Calu3 (cell line): ENCODE results near the gene MEN1. TPM values are rescaled to one million over a fixed set of nuclear protein-coding genes. Genes with fewer than 3 reads are reported as not detected.

Experiments used
- BruUV-seq: library from RNA; stranded (reverse); fragments of 400-500 nt; replicated peaks from 2 replicates; lab custom pipeline; 2021; lab: Mats Ljungman, UMichigan
- CTCF ChIA-PET: fragments of 300-600 bp; sonication (Branson Sonifier 250); formaldehyde crosslinking; loops from one replicate; lab custom pipeline; 2022; ENCODE audit warnings: antibody characterized with exemption; lab: Charles Lee
- DNase-seq: peaks from one replicate; pipeline ENCODE4 v3.0.0; 2022
- H3K27ac Mint-ChIP-seq: one replicate; pipeline ENCODE4 v1.8.0; 2022; ENCODE audit warnings: mixed read lengths; ENCODE audit not compliant: unreplicated experiment
- H3K27me3 Mint-ChIP-seq: one replicate; pipeline ENCODE4 v1.8.0; 2022; ENCODE audit warnings: mixed read lengths; ENCODE audit not compliant: unreplicated experiment
- H3K36me3 Mint-ChIP-seq: one replicate; pipeline ENCODE4 v1.8.0; 2022; ENCODE audit warnings: mild to moderate bottlenecking, moderate library complexity, mixed read lengths; ENCODE audit not compliant: insufficient read depth, unreplicated experiment
- H3K4me1 Mint-ChIP-seq: one replicate; pipeline ENCODE4 v1.8.0; 2022; ENCODE audit warnings: mild to moderate bottlenecking, low read depth, mixed read lengths; ENCODE audit not compliant: unreplicated experiment
- H3K4me3 Mint-ChIP-seq: one replicate; pipeline ENCODE4 v1.8.0; 2022; ENCODE audit warnings: mild to moderate bottlenecking, low read depth, moderate library complexity, mixed read lengths; ENCODE audit not compliant: unreplicated experiment
- H3K9me3 Mint-ChIP-seq: one replicate; pipeline ENCODE4 v1.8.0; 2022; ENCODE audit warnings: low read depth, mixed read lengths; ENCODE audit not compliant: unreplicated experiment
- intact Hi-C: fragments of 100-400 bp; cut with micrococcal nuclease; formaldehyde crosslinking; loops from one replicate; pipeline ENCODE4 v1.10.0; 2022; ENCODE audit not compliant: unreplicated experiment
- total RNA-seq: library from RNA; stranded (reverse); gene quantifications from 2 replicates; pipeline ENCODE4 v1.2.3, GENCODE V29; 2022
- TF ChIP-seq, protein P1 (sequence below): fragments of 200-600 bp; IDR thresholded peaks from one replicate; pipeline ENCODE4 v1.8.0; 2022; ENCODE audit warnings: antibody characterized with exemption; ENCODE audit not compliant: unreplicated experiment

Gene MEN1
- total RNA-seq, 1 experiment from 2014 or later = 39.8 TPM

DNA sequence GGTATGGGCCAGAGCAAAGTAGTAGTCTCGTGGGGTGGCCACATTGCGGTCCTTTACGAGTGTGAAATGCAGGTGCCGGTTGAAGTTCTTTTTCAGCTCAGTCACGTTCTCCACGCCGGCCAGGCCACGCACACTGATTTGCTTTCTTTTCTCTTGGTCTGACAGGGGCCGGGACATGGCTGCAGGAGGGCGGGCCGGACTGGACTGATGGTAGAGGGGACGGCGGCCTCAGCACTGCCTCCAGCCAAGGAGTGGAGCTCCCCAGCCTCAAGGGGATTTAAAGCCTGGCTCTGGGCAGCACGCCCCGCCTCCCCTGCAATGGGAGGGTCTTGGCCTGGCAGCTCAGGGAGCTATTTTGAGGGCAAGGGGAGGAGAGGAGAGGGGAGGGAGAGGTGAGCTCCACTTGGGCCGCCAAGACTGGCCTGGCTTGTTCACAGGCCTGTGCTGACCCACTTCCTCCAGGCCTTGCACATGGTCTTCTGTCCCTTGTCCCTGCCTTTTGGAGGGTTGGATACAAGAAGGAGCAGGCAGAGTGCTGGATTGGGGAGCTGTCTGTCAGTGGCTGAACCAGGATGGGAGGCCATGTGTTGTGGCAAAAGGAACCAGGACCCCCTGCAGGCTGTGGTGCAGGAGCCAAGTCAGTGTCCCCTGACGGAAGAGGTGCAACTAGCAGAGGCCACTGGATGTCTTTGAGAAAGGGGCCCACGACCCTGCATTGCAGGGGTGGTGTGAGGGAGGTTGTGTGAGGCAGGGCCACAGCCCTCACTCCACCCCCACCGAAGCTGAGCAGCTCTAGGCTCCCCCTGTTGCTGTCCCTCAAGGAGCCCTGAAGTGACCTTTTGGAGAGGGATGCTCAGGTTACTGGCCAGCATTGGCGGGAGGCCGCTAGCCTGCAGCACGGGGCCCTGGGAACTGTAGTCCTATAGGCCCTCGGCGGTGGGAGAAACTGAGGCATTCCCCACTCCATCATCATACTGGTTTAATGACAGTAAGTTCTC, 50.3 kb downstream of the MEN1 start, which contains the start of gene PYGM:
Gene PYGM (minus strand): TSS at position 253 of the 998 bp plus-strand sequence. CDS start 76 bp downstream, at position 177.
- no TSS peak for BruUV-seq
- Mint-ChIP-seq H3K4me1 (peaks cover 18% of the 10 kb centered on the region), H3K9me3 (no peaks in the 10 kb centered on the region), H3K27me3 (no peaks in the 10 kb centered on the region), H3K36me3 (peaks cover 47% of the 10 kb centered on the region), H3K27ac (no peak within 1 kb of the TSS), H3K4me3 (no peak within 1 kb of the TSS)
- intact Hi-C loops = no loop called here
- CTCF ChIA-PET = interaction anchor here (0.6 kb wide), 1 partner anchor 44 kb away, joined by 3 read pairs; no protein-coding TSS in a partner anchor
- no peak for DNase-seq
- TF ChIP-seq, protein P1, sequence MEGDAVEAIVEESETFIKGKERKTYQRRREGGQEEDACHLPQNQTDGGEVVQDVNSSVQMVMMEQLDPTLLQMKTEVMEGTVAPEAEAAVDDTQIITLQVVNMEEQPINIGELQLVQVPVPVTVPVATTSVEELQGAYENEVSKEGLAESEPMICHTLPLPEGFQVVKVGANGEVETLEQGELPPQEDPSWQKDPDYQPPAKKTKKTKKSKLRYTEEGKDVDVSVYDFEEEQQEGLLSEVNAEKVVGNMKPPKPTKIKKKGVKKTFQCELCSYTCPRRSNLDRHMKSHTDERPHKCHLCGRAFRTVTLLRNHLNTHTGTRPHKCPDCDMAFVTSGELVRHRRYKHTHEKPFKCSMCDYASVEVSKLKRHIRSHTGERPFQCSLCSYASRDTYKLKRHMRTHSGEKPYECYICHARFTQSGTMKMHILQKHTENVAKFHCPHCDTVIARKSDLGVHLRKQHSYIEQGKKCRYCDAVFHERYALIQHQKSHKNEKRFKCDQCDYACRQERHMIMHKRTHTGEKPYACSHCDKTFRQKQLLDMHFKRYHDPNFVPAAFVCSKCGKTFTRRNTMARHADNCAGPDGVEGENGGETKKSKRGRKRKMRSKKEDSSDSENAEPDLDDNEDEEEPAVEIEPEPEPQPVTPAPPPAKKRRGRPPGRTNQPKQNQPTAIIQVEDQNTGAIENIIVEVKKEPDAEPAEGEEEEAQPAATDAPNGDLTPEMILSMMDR = no peak

DNA sequence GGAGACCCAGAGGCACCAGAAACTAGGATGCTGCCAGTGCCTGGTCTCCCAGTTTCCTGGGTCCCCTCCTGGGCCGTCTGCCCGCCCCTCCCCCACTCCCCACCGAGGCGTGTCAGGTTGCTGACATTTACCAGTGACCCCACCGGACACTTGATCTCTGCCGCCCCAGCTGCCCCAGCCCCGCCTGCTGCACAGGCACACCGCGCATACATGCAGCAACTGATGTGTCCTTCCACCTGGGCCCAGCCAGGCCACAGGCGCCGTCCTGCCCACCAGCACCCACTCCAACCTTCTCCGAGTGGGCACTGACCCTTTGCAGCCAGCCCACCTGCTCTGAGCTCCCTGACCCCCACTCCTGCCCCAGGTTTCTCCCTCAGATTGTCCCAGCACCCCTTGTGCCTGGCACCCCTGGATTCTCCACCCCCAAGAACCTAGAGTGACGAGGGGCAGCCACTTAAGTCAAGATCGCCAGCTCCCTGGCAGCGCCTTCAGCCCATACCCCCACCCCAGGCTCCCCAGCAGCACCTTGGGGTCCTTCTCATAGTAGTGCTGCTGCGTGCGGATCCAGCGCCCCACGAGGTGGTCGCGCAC, 51.1 kb downstream of the MEN1 start:
- Mint-ChIP-seq H3K27me3 (no peaks in the 10 kb centered on the region), H3K4me3 (no peak overlapping the region), H3K36me3 (peaks cover 39% of the 10 kb centered on the region), H3K4me1 (peaks cover 10% of the 10 kb centered on the region), H3K9me3 (no peaks in the 10 kb centered on the region), H3K27ac (no peak overlapping the region)
- intact Hi-C loops = no loop called here
- TF ChIP-seq, protein P1 = no peak
- no TSS peak for BruUV-seq
- no peak for DNase-seq
- CTCF ChIA-PET = interaction anchor here (0.6 kb wide), 1 partner anchor 45 kb away, joined by 3 read pairs; no protein-coding TSS in a partner anchor

DNA sequence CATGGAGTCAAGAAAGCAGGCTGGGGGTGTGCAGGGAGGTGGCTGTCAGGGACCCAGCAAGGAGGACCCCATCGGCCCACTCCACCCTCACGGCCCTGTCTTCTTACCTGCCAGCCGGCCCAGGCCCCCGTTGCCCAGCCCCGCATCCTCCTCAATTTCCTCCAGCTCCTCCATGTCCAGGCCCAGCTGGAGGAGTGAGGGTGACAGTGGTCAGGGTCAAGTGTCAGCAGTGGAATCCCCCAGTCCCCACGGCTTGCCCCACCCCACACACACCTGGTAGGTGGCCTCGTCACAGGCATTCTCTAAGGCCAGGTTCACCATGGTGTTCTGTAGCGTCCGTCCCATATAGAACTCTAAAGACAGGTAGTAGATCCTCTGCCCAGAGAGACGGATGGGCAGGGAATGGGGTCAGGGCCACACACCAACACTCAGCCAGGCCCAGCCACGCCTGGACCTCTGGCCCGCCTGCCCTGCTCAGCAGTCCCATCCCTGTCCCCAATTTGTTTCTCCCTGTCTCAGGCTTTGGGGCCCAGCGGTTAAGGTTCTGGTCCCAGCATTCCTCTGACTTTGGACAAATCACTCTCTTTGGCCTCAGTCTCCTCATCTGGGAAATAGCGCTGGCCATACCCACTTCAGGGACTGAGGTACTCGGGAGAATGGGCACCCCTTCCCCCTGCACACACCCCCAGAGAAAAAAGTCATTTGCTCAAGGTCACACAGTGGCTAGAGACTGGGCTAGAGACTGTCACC, 51.8 kb downstream of the MEN1 start:
- TF ChIP-seq, protein P1 = no peak
- Mint-ChIP-seq H3K27ac (no peak overlapping the region), H3K27me3 (no peaks in the 10 kb centered on the region), H3K4me1 (peaks cover 8% of the 10 kb centered on the region), H3K36me3 (peaks cover 33% of the 10 kb centered on the region), H3K4me3 (no peak overlapping the region), H3K9me3 (no peaks in the 10 kb centered on the region)
- no TSS peak for BruUV-seq
- no peak for DNase-seq
- intact Hi-C loops = no loop called here
- CTCF ChIA-PET = no interaction called here
